SK-N-SH (cell line): Measurements from ENCODE around the gene MRPS18A. TPM values are rescaled to one million over a fixed set of nuclear protein-coding genes. Genes with fewer than 3 reads are reported as not detected.
A peak's percentile ranks its signal among the peaks of the same experiment; 100 is the strongest.

Experiments used
- CTCF ChIA-PET: fragments of 300-600, 350-600 bp; formaldehyde crosslinking; extraction: SDS; loops from one replicate; lab custom pipeline; 2021; lab: Yijun Ruan, JAX
- POLR2A ChIA-PET: fragments of 350-600 bp; sonication (Branson Sonifier 250); formaldehyde crosslinking; extraction: SDS; loops from one replicate; lab custom pipeline; 2020; ENCODE audit warnings: antibody characterized with exemption, inconsistent platforms; lab: Yijun Ruan, JAX
- DNase-seq: peaks from one replicate; pipeline ENCODE4 v3.0.0; 2012
- H2AFZ ChIP-seq: fragments of 200-600 bp; sonication (generic); 2 replicates; pipeline ENCODE4 v1.8.1; 2016; ENCODE audit warnings: antibody characterized with exemption, mild to moderate bottlenecking, low read depth
- H3F3A ChIP-seq: fragments of 200-600 bp; sonication (generic); replicated peaks from 2 replicates; pipeline ENCODE3; 2016; ENCODE audit warnings: antibody characterized with exemption, mild to moderate bottlenecking; ENCODE audit not compliant: insufficient read depth
- H3K27ac ChIP-seq, 2 experiments: fragments of 200-500 bp in 1 of 2; fragments of 200-600 bp in 1 of 2; sonication (Bioruptor generic) in 1 of 2; sonication (generic), shearing (Covaris generic) in 1 of 2; 2 replicates each; pipeline versions ENCODE4 v1.5.1 to v1.6.1; 2014 to 2016; ENCODE audit warnings: low read depth in 2 of 2, inconsistent platforms in 1 of 2, low read length in 1 of 2, mild to moderate bottlenecking in 1 of 2, mixed read lengths in 1 of 2
- H3K27me3 ChIP-seq: fragments of 200-600 bp; sonication (generic), shearing (Covaris generic); 2 replicates; pipeline ENCODE4 v1.6.1; 2016; ENCODE audit warnings: mixed run types; ENCODE audit not compliant: insufficient read depth
- H3K36me3 ChIP-seq, 2 experiments: fragments of 200-500 bp in 1 of 2; fragments of 200-600 bp in 1 of 2; sonication (Bioruptor generic) in 1 of 2; sonication (generic) in 1 of 2; replicated peaks in 1 of 2; 2 replicates each; pipeline versions ENCODE3 to v1.5.1; 2014 to 2016; ENCODE audit warnings: low read length in 1 of 2, mild to moderate bottlenecking in 1 of 2; ENCODE audit not compliant: insufficient read depth in 2 of 2, control insufficient read depth in 1 of 2
- H3K4me1 ChIP-seq, 2 experiments: fragments of 200-500 bp in 1 of 2; fragments of 200-600 bp in 1 of 2; sonication (Bioruptor generic) in 1 of 2; sonication (generic), shearing (Covaris generic) in 1 of 2; 2 replicates each; pipeline versions ENCODE4 v1.5.1 to v1.6.1; 2014 to 2016; ENCODE audit warnings: low read depth in 1 of 2, low read length in 1 of 2, mixed run types in 1 of 2; ENCODE audit not compliant: insufficient read depth in 2 of 2, control insufficient read depth in 1 of 2
- H3K4me2 ChIP-seq: fragments of 200-600 bp; sonication (generic), shearing (Covaris generic); 2 replicates; pipeline ENCODE4 v1.6.1; 2017; ENCODE audit warnings: mixed run types
- H3K4me3 ChIP-seq, 2 experiments: fragments of 200-500 bp in 1 of 2; fragments of 200-600 bp in 1 of 2; sonication (Bioruptor generic) in 1 of 2; sonication (generic), shearing (Covaris generic) in 1 of 2; 2 replicates each; pipeline versions ENCODE4 v1.5.1 to v1.8.1; 2014 to 2016; ENCODE audit warnings: low read depth in 2 of 2, inconsistent platforms in 1 of 2, low read length in 1 of 2, mild to moderate bottlenecking in 1 of 2, mixed read lengths in 1 of 2, moderate library complexity in 1 of 2
- H3K79me2 ChIP-seq: fragments of 200-600 bp; sonication (generic); 2 replicates; pipeline ENCODE4 v1.8.1; 2017; ENCODE audit warnings: mild to moderate bottlenecking; ENCODE audit not compliant: insufficient read depth
- H3K9ac ChIP-seq: fragments of 200-600 bp; sonication (generic); 2 replicates; pipeline ENCODE4 v1.6.1; 2017; ENCODE audit warnings: mixed run types
- H3K9me2 ChIP-seq: fragments of 200-600 bp; sonication (generic); 2 replicates; pipeline ENCODE4 v1.6.1; 2017; ENCODE audit warnings: mixed run types
- H3K9me3 ChIP-seq: fragments of 200-600 bp; sonication (generic); 2 replicates; pipeline ENCODE4 v1.6.1; 2017; ENCODE audit warnings: mixed run types, mild to moderate bottlenecking, moderate library complexity
- H4K20me1 ChIP-seq: fragments of 200-600 bp; sonication (generic); 2 replicates; pipeline ENCODE4 v1.6.1; 2017; ENCODE audit warnings: mild to moderate bottlenecking, mixed run types; ENCODE audit not compliant: insufficient read depth
- CHD2 ChIP-seq: fragments of 150-350 bp; IDR thresholded peaks from 2 replicates; pipeline ENCODE4 v1.6.1; 2018; ENCODE audit warnings: low read length; ENCODE audit not compliant: partially characterized antibody
- CTCF ChIP-seq: fragments of 200-600 bp; sonication (generic); IDR thresholded peaks from 2 replicates; pipeline ENCODE4 v1.6.1; 2017; ENCODE audit warnings: antibody characterized with exemption, mild to moderate bottlenecking, moderate library complexity
- ELF1 ChIP-seq: IDR thresholded peaks from 2 replicates; pipeline ENCODE4 v1.4.0; 2012
- EZH2phosphoT487 ChIP-seq: fragments of 200-600 bp; sonication (generic); IDR thresholded peaks from 2 replicates; pipeline ENCODE4 v1.6.1; 2017; ENCODE audit warnings: low read depth, mixed run types, mild to moderate bottlenecking, antibody characterized with exemption, moderate library complexity, borderline replicate concordance
- FOXJ3 ChIP-seq: sonication (generic); formaldehyde crosslinking; IDR thresholded peaks from 2 replicates; pipeline ENCODE4 v1.5.1; 2020; ENCODE audit warnings: mild to moderate bottlenecking, missing genetic modification reagents
- FOXM1 ChIP-seq: IDR thresholded peaks from 2 replicates; pipeline ENCODE4 v1.4.0; 2012; ENCODE audit warnings: low read depth, mild to moderate bottlenecking
- GABPA ChIP-seq: IDR thresholded peaks from 2 replicates; pipeline ENCODE4 v1.4.0; 2012; ENCODE audit warnings: low read depth, mild to moderate bottlenecking
- GATA2 ChIP-seq: sonication (generic); formaldehyde crosslinking; IDR thresholded peaks from 2 replicates; pipeline ENCODE4 v1.5.0; 2020; ENCODE audit warnings: mild to moderate bottlenecking, missing genetic modification reagents
- IRF3 ChIP-seq: fragments of 150-350 bp; IDR thresholded peaks from 2 replicates; pipeline ENCODE4 v1.6.1; 2016; ENCODE audit warnings: mild to moderate bottlenecking, low read depth, low read length
- JUND ChIP-seq: IDR thresholded peaks from 2 replicates; pipeline ENCODE4 v1.4.0; 2012
- MEF2A ChIP-seq: IDR thresholded peaks from 2 replicates; pipeline ENCODE4 v1.4.0; 2012; ENCODE audit warnings: low read depth, borderline replicate concordance
- MXI1 ChIP-seq: IDR thresholded peaks from 2 replicates; pipeline ENCODE4 v1.6.1; 2012; ENCODE audit warnings: mild to moderate bottlenecking, low read depth, low read length, improper control_type of control experiment
- NFIC ChIP-seq: IDR thresholded peaks from 2 replicates; pipeline ENCODE4 v1.4.0; 2012; ENCODE audit warnings: borderline replicate concordance
- NRF1 ChIP-seq: IDR thresholded peaks from 2 replicates; pipeline ENCODE4 v1.6.1; 2012; ENCODE audit warnings: low read depth, mild to moderate bottlenecking, low read length
- PBX3 ChIP-seq: IDR thresholded peaks from 2 replicates; pipeline ENCODE4; 2012
- RAD21 ChIP-seq: IDR thresholded peaks from 2 replicates; pipeline ENCODE4 v1.6.1; 2012; ENCODE audit warnings: mild to moderate bottlenecking, low read length
- RCOR1 ChIP-seq: fragments of 150-350 bp; IDR thresholded peaks from 2 replicates; pipeline ENCODE4 v1.6.1; 2017; ENCODE audit warnings: antibody characterized with exemption, low read length
- SIN3A ChIP-seq: IDR thresholded peaks from 2 replicates; pipeline ENCODE4 v1.6.1; 2012; ENCODE audit warnings: low read depth, mild to moderate bottlenecking, low read length, moderate library complexity, borderline replicate concordance
- SMC3 ChIP-seq: IDR thresholded peaks from 2 replicates; pipeline ENCODE4 v1.6.1; 2012; ENCODE audit warnings: low read depth, low read length, improper control_type of control experiment
- TAF1 ChIP-seq: IDR thresholded peaks from 2 replicates; pipeline ENCODE4 v1.6.1; 2012; ENCODE audit warnings: low read depth, mild to moderate bottlenecking, low read length, moderate library complexity, borderline replicate concordance
- TCF12 ChIP-seq: IDR thresholded peaks from 2 replicates; pipeline ENCODE4 v1.4.0; 2012
- TEAD4 ChIP-seq: IDR thresholded peaks from 2 replicates; pipeline ENCODE4 v1.4.0; 2012; ENCODE audit warnings: mild to moderate bottlenecking, borderline replicate concordance; ENCODE audit not compliant: insufficient read depth
- USF1 ChIP-seq: IDR thresholded peaks from 2 replicates; pipeline ENCODE4 v1.4.0; 2012; ENCODE audit warnings: low read depth, borderline replicate concordance
- USF2 ChIP-seq: fragments of 150-350 bp; IDR thresholded peaks from 2 replicates; pipeline ENCODE4 v1.6.1; 2017; ENCODE audit warnings: antibody characterized with exemption, low read length, low read depth, borderline replicate concordance
- WGBS: methylation state at CpG from one replicate; pipeline ENCODE4 v1.1.6; 2017; ENCODE audit warnings: low lambda C conversion rate; 5-methylcytosine and 5-hydroxymethylcytosine counted together
- polyA plus RNA-seq, 3 experiments: library from polyadenylated mRNA; depleted of rRNA; stranded (reverse); fragments of >200 nt; gene quantifications; 2 replicates each; pipeline ENCODE4 v1.2.3, GENCODE V29; 2012
- TF ChIP-seq, protein P1 (sequence below): IDR thresholded peaks from 2 replicates; pipeline ENCODE4 v1.4.0; 2012; ENCODE audit warnings: low read depth, borderline replicate concordance

MRPS18A gene
- polyA plus RNA-seq (2012; rRNA removed), result 56.9 and 57.0 TPM in 2 replicates
- polyA plus RNA-seq (2012; cell fraction: cytosol; rRNA removed), result 31.9 and 44.3 TPM in 2 replicates
- polyA plus RNA-seq (2012; cell fraction: nucleus; rRNA removed), result 33.1 and 37.4 TPM in 2 replicates

GRCh38 chr6:43687437-43688347 lies at the start of gene MRPS18A:
MRPS18A (minus strand) TSS chr6:43687791; CDS start chr6:43687779, 12 bp downstream.
- Histone ChIP-seq H3K9me2 (no peaks in the 10 kb centered on the region), H2AFZ (peak within 1 kb of the TSS; percentile 98), H3K36me3 (peaks cover 0 to 4% of the 10 kb centered on the region in 2 experiments), H3K27ac (peak within 1 kb of the TSS; percentile 44 to 67; a peak in 3 of 4 replicates), H3K27me3 (no peaks in the 10 kb centered on the region), H3K4me3 (peak within 1 kb of the TSS; percentile 82 to 98), H3K9ac (peak within 1 kb of the TSS; percentile 87), H4K20me1 (peaks cover 17% of the 10 kb centered on the region), H3F3A (no peaks in the 10 kb centered on the region), H3K79me2 (peaks cover 48% of the 10 kb centered on the region), H3K4me2 (peak within 1 kb of the TSS; percentile 84), H3K9me3 (no peaks in the 10 kb centered on the region), H3K4me1 (peaks cover 0 to 17% of the 10 kb centered on the region in 2 experiments; a peak in 2 of 4 replicates)
- CTCF ChIA-PET, result interaction anchor here (0.8 to 3.1 kb wide), 6 partner anchors 21 to 391 kb away, joined by 3 to 25 read pairs (median 7); partner anchors contain the start of gene VEGFA
- WGBS, result 14% methylated on average over 40 of the region's 43 CpGs
- POLR2A ChIA-PET, result no interaction called here
- peak; percentile 90 for DNase-seq
- TF ChIP-seq CTCF, result no peak
- peak; percentile 19; the same call in 1 of the 2 replicates for TF ChIP-seq TCF12
- TF ChIP-seq NFIC, result no peak
- TF ChIP-seq NRF1, result no peak
- TF ChIP-seq FOXJ3 (CRISPR knock-in tag), result no peak
- no peak for TF ChIP-seq USF2
- TF ChIP-seq PBX3, result peak; percentile 41; the same call in 1 of the 2 replicates
- TF ChIP-seq GABPA, result peak; percentile 96
- no peak for TF ChIP-seq CHD2
- TF ChIP-seq IRF3, result no peak
- no peak for TF ChIP-seq USF1
- TF ChIP-seq TEAD4, result no peak
- no peak for TF ChIP-seq RAD21
- peak; percentile 72 for TF ChIP-seq MXI1
- no peak for TF ChIP-seq JUND
- TF ChIP-seq, protein P1, sequence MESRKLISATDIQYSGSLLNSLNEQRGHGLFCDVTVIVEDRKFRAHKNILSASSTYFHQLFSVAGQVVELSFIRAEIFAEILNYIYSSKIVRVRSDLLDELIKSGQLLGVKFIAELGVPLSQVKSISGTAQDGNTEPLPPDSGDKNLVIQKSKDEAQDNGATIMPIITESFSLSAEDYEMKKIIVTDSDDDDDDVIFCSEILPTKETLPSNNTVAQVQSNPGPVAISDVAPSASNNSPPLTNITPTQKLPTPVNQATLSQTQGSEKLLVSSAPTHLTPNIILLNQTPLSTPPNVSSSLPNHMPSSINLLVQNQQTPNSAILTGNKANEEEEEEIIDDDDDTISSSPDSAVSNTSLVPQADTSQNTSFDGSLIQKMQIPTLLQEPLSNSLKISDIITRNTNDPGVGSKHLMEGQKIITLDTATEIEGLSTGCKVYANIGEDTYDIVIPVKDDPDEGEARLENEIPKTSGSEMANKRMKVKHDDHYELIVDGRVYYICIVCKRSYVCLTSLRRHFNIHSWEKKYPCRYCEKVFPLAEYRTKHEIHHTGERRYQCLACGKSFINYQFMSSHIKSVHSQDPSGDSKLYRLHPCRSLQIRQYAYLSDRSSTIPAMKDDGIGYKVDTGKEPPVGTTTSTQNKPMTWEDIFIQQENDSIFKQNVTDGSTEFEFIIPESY, result no peak
- no peak for TF ChIP-seq RCOR1
- 0 out of 2 replicates have a peak, but pooled peaks have one; percentile 6 for TF ChIP-seq SMC3
- TF ChIP-seq ELF1, result peak; percentile 71
- TF ChIP-seq TAF1, result peak; percentile 82; the same call in 1 of the 2 replicates
- TF ChIP-seq EZH2phosphoT487, result no peak
- TF ChIP-seq FOXM1, result no peak
- no peak for TF ChIP-seq MEF2A
- no peak for TF ChIP-seq SIN3A
- TF ChIP-seq GATA2 (CRISPR knock-in tag), result no peak
